Kidney glomerular epithelial cell (primary cell): ENCODE results near the gene CCNY.

Experiments
- DNase-seq: peaks from one replicate; lab custom pipeline; 2025; lab: John Stamatoyannopoulos, UW

Gene CCNY

GRCh38 chr10:35581655-35582054, 245.3 kb downstream of the CCNY start:
- no peak for DNase-seq

GRCh38 chr10:35584946-35585345, 248.6 kb downstream of the CCNY start:
- no peak for DNase-seq

DNA sequence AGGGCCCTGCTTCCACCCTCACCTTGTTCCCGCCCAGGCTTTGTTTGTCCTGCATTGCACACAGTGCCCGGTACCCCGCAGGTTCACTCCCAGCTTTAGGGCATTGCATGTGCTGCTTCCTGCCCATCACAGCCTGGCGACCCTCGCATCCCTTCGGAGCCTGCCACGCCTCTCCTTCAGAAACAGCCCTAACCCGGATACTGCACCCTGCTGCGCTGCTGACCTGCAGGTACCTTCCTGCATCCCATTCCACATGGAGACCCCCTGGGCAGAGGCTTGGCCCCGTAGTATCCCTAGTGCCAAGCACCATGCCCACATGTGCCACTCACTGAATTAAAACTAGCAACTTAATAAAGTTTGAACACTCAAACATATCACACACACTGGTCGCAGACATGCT, 249.0 kb downstream of the CCNY start:
- no peak for DNase-seq

GRCh38 chr10:35585903-35586535, 249.7 kb downstream of the CCNY start:
- no peak for DNase-seq

- DNase-seq = no peak
These were observed 252.5 kb downstream of the CCNY start for GRCh38 chr10:35588836-35589235.

DNA sequence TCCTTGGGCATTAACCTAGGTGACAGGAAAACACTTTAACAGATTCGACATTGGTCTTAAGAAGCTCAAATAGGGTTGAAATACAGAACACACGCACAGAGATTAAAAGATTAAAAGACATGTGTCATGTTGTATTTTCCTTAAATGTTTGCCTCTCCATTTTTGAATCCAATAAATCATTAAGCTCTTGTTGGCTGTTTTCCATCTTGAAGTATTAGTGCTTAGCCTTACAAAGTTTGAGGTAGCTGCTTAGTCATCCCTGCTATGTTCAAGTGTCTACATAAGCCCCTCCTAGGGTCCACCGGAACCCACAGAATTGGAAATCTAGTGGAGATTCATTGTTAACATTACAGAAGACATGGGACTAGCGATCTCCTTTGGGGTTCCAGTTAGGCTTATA, 256.1 kb downstream of the CCNY start:
- no peak for DNase-seq

DNA sequence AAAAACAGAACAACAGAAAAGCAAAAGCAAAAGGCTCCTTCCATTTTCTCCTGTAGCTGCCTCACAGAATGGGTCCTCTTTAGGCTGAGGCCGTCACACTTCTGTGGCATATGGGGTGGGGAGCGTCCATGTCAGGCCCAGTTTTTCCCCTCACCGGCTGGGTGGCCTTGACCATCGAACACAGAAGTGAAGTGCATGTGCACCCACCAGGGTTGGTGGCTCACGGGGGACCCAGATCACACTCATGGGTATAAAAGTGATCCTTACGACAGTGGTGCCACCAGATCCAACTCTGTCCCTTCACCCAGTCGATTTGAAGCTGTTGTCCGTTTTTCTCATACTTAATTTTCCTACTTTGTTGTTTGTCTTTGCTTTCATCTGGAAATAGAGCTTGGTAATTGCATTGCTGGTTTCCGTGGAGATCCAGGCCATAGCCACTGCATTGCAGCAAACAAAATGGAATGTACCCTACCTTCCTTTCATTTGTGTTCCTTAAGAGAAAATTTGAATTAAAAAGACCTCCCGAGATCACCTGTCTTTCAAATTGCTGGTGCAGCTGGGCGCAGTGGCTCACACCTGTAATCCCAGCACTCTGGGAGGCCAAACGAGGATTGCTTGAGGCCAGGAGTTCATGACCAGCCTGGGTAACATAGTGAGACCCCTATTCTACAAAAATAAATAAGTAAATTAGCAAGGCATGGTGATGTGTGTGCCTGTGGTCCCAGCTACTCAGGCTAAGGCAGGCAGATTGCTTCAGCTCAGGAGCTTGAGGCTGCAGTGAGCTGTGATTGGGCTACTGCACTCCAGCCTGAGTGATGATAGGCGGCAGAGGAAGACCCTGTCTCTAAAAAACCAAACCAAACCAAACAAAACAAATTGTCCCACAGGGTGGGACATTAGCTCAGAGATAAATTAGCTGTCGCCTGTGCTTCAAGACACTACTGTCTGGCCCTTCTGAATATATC, 258.1 kb downstream of the CCNY start:
- DNase-seq = no peak

- no peak for DNase-seq
These were observed 258.8 kb downstream of the CCNY start for GRCh38 chr10:35595106-35595505.

DNA sequence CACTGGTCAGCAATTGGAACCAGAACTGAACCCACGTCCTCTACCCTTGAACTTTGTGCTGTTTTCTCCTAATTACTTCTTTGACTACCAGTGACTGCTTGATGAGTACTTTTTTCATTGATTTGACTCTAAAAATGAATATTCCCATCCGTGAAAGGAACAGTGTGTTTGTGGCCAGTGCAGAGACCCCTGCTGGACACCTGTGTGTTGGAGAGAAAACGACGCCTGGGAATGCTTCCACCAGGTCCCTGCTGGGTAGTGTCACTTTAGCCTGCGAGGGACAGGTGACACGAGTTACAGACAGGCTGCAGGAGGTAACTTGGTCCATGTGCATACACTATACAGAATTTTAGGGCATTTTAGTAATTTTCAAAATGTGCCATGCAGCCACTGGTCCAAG, 262.1 kb downstream of the CCNY start:
- no peak for DNase-seq

GRCh38 chr10:35600193-35600592, 263.9 kb downstream of the CCNY start:
- no peak for DNase-seq

DNA sequence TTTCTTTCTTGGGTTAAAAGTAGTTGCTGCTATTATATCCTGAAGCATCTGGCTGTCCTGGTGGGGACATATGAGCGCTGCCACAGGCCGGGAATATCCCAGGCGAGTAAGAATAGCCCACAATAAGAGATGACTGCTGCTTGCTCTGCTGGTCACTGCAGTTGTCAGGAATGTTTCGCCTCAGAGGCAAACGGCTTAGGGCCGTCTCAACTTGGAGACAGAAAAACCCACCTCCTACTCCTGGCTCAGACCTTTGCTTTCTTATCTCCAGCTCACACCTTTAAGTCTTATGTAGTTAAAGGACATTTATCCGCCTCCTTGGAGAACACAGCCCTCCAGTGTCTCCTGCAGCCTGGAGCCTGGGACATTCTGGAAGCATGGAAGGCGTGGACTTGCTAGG, 268.9 kb downstream of the CCNY start, which contains the start of gene GJD4:
Gene GJD4, plus strand, starts transcription at position 151 of the 400 bp plus-strand sequence. Its CDS starts 227 bp downstream, at position 378.
- DNase-seq = no peak

- no peak for DNase-seq
These were observed 270.1 kb downstream of the CCNY start for GRCh38 chr10:35606430-35606829.

DNA sequence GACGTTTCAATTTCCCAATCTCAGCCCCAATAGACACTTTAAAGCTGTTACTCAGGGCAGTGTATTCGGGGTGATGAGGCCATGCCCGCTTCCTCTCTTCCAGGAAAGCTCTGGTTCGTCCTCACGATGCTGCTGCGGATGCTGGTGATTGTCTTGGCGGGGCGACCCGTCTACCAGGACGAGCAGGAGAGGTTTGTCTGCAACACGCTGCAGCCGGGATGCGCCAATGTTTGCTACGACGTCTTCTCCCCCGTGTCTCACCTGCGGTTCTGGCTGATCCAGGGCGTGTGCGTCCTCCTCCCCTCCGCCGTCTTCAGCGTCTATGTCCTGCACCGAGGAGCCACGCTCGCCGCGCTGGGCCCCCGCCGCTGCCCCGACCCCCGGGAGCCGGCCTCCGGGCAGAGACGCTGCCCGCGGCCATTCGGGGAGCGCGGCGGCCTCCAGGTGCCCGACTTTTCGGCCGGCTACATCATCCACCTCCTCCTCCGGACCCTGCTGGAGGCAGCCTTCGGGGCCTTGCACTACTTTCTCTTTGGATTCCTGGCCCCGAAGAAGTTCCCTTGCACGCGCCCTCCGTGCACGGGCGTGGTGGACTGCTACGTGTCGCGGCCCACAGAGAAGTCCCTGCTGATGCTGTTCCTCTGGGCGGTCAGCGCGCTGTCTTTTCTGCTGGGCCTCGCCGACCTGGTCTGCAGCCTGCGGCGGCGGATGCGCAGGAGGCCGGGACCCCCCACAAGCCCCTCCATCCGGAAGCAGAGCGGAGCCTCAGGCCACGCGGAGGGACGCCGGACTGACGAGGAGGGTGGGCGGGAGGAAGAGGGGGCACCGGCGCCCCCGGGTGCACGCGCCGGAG, 271.4 kb downstream of the CCNY start:
- no peak for DNase-seq

DNA sequence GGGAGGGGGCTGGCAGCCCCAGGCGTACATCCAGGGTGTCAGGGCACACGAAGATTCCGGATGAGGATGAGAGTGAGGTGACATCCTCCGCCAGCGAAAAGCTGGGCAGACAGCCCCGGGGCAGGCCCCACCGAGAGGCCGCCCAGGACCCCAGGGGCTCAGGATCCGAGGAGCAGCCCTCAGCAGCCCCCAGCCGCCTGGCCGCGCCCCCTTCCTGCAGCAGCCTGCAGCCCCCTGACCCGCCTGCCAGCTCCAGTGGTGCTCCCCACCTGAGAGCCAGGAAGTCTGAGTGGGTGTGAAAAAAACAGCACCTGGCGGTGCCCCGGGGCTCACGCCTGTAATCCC, 272.0 kb downstream of the CCNY start:
- no peak for DNase-seq

- no peak for DNase-seq
These were observed 275.4 kb downstream of the CCNY start for GRCh38 chr10:35611750-35612149.

DNA sequence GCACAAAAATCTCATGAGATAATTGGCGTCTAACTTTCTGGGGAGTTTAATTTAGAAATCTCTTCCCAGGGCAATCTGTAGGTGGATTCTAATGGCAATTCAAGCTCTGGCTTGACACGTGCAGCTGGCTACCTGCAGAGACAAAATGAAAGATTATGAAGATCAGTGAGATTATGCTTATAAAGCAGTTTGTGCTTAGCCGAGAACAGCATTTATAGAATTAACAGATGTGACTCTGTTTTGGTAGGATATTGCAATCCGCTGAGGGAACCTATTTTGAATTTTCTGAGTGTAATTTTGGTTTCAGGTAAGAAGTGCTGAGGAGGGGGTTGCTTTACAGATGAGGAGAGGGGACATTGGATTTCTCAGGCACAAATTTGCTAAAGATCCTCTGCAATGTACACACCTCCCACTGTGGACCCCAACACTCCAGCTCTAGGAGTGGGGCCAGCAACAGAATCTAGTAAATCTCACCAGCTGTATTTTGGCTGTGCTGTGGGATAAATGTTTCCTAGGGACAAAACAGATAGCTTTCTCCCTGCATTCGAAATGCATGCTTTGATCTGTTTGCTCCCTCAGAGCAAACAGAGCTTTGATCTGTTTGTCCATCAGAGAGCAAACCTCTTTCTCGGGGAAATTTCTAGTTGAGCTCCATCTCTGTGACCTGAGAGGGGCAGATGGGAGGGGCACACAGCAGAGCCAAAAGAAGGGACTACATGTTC, 276.2 kb downstream of the CCNY start:
- no peak for DNase-seq

DNA sequence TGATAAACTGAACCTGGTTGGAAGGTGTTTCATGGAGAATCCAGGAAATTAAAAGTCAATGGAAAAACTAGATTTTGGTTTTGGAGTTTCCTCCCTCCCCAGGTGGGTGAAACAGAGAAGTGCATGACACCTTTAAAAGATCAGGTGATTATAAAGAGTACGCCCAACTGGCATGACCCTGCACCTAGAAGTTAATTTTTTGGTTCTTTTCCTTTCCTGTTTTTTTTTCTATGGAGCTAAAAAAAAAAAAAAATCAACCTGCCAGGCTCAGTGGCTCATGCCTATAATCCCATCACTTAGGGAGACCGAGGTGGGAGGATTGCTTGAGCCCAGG, 276.8 kb downstream of the CCNY start:
- DNase-seq = no peak

GRCh38 chr10:35613597-35614226, 277.4 kb downstream of the CCNY start:
- DNase-seq = no peak

DNA sequence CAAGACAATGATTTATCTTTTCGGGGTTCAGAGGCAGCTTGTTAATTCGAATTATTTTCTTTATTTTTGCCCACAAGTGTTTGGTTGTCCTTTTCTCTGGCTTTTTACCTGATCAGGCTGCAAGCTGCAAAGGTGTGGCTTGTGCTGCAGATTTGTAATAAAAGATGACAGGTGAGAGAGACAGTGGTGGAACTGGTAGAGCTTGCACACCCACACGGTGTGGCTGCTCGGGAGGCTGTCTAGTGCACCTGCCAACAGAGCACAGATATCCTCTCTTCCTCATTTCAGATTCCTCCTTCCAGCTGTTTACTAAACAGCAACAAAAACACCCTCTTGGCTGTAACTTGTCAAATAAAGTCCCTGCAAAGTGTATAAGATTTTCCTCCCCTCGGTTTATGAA, 278.0 kb downstream of the CCNY start:
- no peak for DNase-seq
